Body of pancreas (tissue), 4 donors: ENCODE measurements around the gene HIP1R.

Source experiments
- CTCF ChIP-seq, 7 experiments: fragments of 450-650 bp in 4 of 7; fragments of 200-600 bp in 3 of 7; sonication (generic) in 3 of 7; IDR thresholded peaks; one replicate each; pipeline ENCODE4 v1.5.1; 2016 to 2019; ENCODE audit warnings: antibody characterized with exemption in 7 of 7
- POLR2A ChIP-seq, 3 donors: fragments of 450-650 bp; IDR thresholded peaks; one replicate each; pipeline ENCODE4 v1.6.1; 2016; ENCODE audit warnings: antibody characterized with exemption in 3 of 3, mild to moderate bottlenecking in 2 of 3

- no peak for TF ChIP-seq CTCF (IDR thresholded peaks at IDR 0.05)
- TF ChIP-seq POLR2A (IDR thresholded peaks at IDR 0.05): no peak
These were observed 25.8 kb downstream of the HIP1R start for GRCh38 chr12:122860854-122861586.
